PC-9 (cell line): ENCODE data around the gene NXNL1.

Experiments
- CTCF ChIP-seq: fragments of 200-600 bp; sonication (generic); conservative IDR thresholded peaks from 2 replicates; pipeline ENCODE4 v1.6.1; 2017; ENCODE audit warnings: mixed run types, antibody characterized with exemption, mild to moderate bottlenecking, moderate library complexity
- EZH2 ChIP-seq: fragments of 200-600 bp; sonication (generic); IDR thresholded peaks from 2 replicates; pipeline ENCODE4 v1.8.0; 2017; ENCODE audit warnings: antibody characterized with exemption, low read depth

GRCh38 chr19:17415121-17415520 is 45.6 kb downstream of the NXNL1 start:
- TF ChIP-seq CTCF (no peak), EZH2 (no peak)
